Measurements from ENCODE around the gene SLC5A9.
"Not testable (repeated sequence)": the region's sequence is repeated elsewhere in the genome, so short reads cannot be mapped to it uniquely, and the experiment has no call there.

The SLC5A9 gene

GRCh38 chr1:48236716-48237470, 14.4 kb downstream of the SLC5A9 start:
- DNase-seq (ENCODE audit: low read depth in 1 of 2, low spot score in 1 of 2): no peak

DNA sequence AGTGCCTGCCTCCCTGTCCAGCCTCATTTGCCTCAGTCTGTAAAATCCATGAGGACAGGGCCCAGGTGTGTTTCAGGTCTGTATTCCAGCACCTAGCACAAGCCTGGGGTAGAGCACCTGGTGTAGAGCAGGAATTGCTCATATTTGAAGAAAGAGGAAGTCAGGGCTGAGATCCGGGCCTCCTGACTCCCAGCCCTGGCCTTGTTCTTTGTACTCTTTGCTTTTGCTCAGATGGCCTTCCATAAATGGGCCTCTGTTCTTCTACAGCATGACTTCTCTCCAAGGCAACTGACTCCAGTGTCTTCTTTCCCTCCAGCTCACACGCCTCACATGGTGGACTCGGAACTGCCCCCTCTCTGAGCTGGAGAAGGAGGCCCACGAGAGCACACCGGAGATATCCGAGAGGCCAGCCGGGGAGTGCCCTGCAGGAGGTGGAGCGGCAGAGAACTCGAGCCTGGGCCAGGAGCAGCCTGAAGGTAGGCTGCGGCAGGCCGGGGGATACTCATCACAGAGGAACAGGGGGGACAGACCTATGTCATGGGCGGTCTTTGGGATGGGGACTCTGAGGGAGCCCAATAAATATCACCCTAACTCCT, 19.7 kb downstream of the SLC5A9 start:
- DNase-seq (ENCODE audit: low read depth in 1 of 2, low spot score in 1 of 2): no peak

DNA sequence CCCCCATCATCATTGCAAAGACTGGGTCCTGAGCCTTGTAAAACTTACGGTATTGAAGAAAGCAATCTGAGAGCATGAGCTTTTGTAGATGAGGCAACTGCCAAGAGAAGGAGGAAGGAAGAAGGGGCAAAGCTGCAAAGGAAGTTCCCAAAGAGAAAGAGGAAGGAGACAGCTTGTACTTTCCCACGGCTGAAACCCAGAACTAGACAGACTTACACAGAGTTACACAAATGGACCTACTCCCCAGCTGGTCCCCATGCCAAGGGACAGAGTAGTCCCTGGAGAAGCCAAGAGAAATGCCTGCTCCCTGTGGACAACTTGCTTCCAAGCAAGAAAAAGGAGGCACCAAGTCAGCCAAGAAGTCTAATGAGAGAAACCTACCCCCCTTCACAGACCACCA, 22.6 kb downstream of the SLC5A9 start:
- no peak for DNase-seq (ENCODE audit: low read depth in 1 of 2, low spot score in 1 of 2)

DNA sequence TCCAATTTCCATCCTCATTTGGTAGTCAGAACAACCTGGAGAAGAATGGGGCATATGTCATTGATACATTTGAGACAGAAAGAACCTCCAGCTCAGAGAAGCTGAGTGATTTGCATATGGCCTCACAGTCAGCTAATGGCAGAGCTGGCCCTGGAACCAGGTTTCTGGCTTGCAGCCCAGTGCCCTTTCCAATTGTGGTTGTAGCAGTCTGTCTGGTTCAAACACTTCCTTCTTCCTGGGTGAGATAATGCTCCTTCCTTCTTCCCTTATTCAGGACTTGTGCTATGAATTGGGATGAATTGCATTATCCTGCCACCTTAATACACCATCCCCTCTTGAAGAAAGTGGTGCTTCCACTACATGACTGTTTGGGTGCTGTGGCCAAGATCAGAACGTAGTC, 24.2 kb downstream of the SLC5A9 start:
- DNase-seq (ENCODE audit: low read depth in 1 of 2, low spot score in 1 of 2): no peak

DNA sequence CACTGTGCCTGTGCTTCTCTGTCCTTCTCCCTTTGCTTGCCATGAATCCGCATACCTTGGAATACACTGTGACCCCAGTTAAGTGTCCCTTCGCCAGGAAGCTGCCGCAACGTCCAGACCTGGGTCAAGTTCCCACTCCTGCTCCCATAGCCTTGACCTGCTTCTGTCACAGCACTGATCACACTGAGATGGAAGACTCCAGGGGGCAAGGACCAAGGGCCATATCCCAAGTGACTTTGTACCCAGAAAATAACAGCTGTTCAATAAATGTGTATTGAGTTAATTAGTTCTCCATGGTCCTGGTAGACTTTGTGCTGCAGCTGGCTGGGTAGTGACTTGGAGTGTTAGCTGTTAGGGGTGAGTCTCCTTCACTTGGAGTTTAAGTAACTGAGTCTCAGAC, 25.8 kb downstream of the SLC5A9 start:
- DNase-seq (ENCODE audit: low read depth in 1 of 2, low spot score in 1 of 2): no peak

DNA sequence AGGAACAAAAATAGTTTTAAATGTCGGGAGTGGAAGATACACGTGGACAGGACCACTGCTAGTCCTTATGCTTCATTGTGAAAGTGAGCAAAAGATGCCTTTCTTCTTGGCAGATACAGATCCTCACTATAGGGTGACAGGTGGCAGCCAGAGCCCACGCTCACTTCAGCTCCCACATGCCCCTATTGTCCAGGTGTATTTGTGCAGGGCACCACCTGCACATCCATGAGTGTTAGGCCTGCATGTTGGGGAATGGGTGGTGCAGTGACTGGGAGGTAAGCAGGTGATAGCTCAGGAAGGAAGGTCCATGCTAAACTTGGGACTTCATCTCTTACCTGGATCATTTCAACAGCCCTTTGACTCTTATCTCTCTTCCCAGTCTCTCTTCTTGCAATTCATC, 27.4 kb downstream of the SLC5A9 start:
- no peak for DNase-seq (ENCODE audit: low read depth in 1 of 2, low spot score in 1 of 2)

DNA sequence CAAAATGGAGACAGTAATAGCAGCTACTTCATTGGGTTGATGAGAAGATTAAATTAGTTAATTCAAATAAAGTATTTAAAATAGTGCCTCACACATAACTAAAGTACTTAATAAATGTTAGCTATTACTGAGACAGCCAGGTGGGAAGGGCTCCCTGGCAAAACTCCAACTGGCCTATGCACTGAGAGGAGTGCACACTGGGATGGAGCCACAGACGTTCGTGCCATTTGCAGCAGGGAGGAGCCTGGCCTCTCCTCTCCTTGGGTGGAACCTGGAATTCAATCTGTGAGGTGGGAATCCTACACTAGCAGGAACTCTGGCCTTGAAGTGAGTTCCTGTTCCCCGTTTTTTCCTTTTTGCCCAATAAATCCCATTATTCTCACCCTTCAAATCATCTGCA, 28.1 kb downstream of the SLC5A9 start:
- DNase-seq (ENCODE audit: low read depth in 1 of 2, low spot score in 1 of 2): no peak

DNA sequence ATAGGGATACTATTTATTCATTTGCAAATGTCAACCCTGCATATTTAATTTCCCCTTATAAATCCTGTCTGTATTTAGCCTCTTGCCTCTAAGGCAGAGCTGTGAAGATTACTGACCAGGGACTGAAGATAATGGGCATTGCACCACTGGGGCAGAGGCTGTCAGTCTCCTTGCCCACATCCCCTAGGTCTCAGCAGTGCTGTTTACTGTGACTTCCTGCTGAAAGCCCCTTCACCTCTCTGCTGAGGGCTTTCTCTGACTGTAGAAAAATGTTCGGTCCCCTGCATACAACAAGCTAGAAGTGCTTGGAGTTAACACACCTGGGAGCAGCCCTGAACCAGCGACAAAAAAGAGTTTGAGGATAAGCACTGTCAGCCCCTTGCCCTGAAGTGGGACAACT, 28.8 kb downstream of the SLC5A9 start:
- DNase-seq (ENCODE audit: low read depth in 1 of 2, low spot score in 1 of 2): no peak

GRCh38 chr1:48251821-48252220, 29.3 kb downstream of the SLC5A9 start:
- DNase-seq (ENCODE audit: low read depth in 1 of 2, low spot score in 1 of 2): no peak

GRCh38 chr1:48254254-48254653, 31.7 kb downstream of the SLC5A9 start:
- DNase-seq (ENCODE audit: low read depth in 1 of 2, low spot score in 1 of 2): no peak

DNA sequence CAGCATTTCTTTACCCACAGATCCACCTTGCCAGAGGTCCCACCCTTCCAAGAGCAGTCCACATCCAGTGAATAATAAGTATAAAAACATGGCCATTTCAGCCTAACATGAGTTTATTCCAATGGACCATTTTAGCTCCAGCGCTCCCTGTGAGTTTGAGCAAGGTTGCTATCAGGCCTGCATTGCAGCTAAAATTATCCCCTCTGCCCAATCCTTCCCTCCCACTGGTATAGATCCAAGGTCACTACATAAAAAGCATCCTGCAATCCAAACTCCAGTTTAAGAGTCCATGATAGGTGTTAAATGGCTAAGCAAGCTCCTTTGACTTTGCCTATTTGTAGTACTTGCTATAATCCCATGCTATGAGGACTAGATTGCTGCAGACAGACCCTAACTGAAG, 35.6 kb downstream of the SLC5A9 start:
- DNase-seq (ENCODE audit: low read depth in 1 of 2, low spot score in 1 of 2): no peak

DNA sequence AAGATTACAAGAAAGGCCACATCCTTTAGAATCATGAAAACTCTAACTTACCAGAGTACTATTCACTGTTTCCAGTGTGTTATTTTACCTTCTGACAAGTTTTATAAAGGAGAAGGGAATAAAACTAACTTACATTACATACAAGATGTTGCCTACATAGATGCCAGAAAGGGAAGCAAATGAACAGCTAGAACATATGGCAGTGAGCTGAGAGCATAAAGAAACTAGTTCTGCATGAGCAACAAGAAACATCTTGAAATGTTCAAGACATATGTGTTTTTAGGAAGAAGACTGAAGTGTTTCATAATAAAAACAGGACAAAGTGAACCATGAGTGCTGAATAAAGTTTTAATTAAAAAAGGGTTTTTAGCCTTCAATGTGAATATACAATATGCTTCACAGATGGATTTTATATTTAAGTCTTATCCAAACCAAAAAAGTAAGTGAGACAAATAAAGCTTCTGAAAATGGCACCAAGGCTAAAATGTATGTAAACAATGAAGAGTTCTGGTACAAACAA, 39.4 kb downstream of the SLC5A9 start:
- no peak for DNase-seq (ENCODE audit: low read depth in 1 of 2, low spot score in 1 of 2)

DNA sequence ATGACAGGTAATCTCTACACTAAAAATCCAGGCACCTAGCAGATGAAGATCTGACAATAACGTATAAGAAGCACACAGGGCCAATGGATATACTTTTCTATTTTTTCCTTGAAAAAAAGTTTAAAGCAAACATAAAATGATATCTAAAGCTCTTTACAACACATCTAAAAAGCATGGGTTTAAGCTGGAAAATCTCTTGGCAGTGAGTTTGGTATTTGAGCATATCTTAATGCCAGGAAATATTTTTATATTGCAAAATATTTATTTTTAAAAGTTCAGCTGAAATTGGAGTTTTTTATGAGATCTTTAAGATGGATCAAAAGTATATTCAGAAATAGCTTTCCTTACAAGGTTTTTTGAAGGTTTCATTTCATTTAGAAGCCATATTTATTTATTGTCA, 40.5 kb downstream of the SLC5A9 start:
- DNase-seq (ENCODE audit: low read depth in 1 of 2, low spot score in 1 of 2): no peak

DNA sequence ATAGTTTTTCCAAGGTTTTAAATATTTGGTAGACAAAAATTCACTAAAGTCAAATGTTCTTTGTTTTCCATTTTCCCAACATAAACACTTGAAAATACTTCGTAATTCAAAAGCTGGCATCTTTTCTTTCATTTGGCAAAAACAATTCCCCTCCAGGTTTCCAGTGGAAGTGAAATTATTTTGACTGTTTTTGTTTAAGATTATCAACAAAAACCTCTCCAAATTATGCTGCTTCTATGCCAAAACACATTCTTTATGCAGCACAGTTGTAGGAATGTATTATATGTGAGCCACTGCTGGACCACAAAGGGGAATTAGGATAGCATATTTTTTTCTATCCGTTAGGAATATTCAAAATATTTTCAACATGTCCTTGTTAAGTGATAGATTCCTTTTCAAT, 44.1 kb downstream of the SLC5A9 start:
- DNase-seq (ENCODE audit: low read depth in 1 of 2, low spot score in 1 of 2): no peak

GRCh38 chr1:48277437-48277836, 54.9 kb downstream of the SLC5A9 start:
- DNase-seq (ENCODE audit: low read depth in 1 of 2, low spot score in 1 of 2): not testable (repeated sequence)

DNA sequence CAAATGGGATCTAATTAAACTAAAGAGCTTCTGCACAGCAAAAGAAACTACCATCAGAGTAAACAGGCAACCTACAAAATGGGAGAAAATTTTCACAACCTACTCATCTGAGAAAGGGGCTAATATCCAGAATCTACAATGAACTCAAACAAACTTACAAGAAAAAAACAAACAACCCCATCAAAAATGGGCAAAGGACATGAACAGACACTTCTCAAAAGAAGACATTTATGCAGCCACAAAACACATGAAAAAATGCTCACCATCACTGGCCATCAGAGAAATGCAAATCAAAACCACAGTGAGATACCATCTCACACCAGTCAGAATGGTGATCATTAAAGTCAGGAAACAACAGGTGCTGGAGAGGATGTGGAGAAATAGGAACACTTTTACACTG, 59.8 kb downstream of the SLC5A9 start:
- not testable (repeated sequence) for DNase-seq (ENCODE audit: low read depth in 1 of 2, low spot score in 1 of 2)

DNA sequence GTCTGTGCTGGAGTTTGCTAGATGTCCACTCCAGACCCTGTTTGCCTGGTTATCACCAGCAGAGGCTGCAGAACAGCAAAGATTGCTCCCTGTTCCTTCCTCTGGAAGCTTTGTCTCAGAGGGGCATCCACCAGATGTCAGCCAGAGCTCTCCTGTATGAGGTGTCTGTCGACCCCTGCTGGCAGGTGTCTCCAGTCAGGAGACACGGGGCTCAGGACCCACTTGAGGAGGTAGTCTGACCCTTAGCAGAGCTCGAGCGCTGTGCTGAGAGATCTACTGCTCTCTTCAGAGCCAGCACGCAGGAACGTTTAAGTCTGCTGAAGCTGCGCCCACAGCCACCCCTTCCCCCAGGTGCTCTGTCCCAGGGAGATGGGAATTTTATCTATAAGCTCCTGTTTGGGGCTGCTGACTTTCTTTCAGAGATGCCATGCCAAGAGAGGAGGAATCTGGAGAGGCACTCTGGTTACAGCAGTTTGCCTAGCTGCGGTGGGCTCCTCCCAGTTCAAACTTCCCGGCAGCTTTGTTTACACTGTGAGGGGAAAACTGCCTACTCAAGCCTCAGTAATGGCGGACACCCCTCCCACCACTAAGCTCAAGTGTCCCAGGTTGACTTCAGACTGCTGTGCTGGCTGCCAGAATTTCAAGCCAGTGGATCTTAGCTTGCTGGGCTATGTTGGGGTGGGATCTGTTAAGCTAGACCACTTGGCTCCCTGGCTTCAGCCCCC, 62.3 kb downstream of the SLC5A9 start:
- DNase-seq (ENCODE audit: low read depth in 1 of 2, low spot score in 1 of 2): not testable (repeated sequence)

- DNase-seq (ENCODE audit: low read depth in 1 of 2, low spot score in 1 of 2): no peak
Measured at GRCh38 chr1:48285525-48285924, 63.0 kb downstream of the SLC5A9 start.

GRCh38 chr1:48291421-48291820, 68.9 kb downstream of the SLC5A9 start:
- no peak for DNase-seq (ENCODE audit: low read depth in 1 of 2, low spot score in 1 of 2)

DNA sequence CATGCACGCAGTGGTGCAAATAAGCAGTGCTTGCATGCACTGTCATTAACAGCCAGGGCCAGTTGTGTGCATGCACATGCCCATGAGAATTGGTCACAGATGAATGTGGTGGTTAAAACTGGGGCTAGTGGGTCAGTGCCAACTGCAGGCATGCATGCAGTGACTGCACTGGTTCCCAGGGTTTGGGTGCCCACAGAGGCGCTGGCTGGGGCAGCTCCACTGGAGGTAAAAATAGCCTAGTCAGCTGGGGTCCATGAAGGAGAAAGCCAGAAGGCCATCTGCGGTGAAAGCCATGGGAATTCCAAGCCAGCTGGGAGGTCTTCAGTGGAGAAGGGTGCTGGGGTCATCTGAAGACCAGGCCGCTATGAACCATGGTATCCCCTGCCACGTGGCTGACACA, 70.2 kb downstream of the SLC5A9 start:
- DNase-seq (ENCODE audit: low read depth in 1 of 2, low spot score in 1 of 2): no peak

GRCh38 chr1:48294094-48294493, 71.6 kb downstream of the SLC5A9 start:
- not testable (repeated sequence) for DNase-seq (ENCODE audit: low read depth in 1 of 2, low spot score in 1 of 2)

- DNase-seq (ENCODE audit: low read depth in 1 of 2, low spot score in 1 of 2): no peak
Measured at GRCh38 chr1:48294656-48295055, 72.1 kb downstream of the SLC5A9 start.

Measured in activated CD4-positive, alpha-beta T cell treated with anti-CD3 and anti-CD28 coated beads, Interleukin-2, amount 50 U/mL, for 24 hours (primary cell).